ENCODE results near the gene CD47.

Gene CD47

DNA sequence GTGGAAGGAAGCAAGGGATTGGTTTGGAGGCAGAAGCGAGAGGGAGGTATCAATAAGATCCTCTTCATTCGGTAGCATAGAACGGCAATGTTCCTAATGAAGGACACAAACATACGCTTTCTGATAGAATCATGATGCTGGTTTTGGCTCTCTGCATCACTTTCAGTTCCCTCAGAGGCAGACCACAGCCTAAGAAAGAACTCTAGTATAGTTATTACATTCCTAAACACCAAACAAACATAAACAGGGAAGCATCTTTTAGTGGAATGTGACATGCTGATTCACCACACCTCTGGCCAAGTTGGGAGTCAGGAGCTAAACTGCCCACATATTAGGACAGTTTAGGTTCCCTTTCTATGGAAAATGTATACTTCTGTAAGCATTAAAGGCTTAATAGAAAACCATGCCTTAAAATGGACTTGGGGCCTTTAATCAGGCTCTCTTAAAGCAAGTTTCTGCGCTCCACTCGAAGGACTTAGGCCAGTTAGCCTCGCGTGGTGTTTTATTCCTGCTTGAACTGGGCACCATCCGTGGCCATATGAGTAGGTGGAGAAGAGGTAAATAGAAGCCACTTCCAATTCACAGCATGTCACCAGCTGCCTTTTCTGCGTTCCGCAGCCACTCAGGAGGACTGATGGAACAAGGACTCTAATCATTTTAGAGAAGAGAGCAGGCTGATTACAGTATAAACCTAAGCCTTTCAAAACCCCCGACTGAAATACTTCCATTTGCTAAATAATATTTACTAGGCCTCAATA, 53.7 kb downstream of the CD47 start:
- H3K4me3 ChIP-seq (ENCODE audit: low read depth, low read length): no peak overlapping the region
- no peaks in the 10 kb centered on the region for H3K4me1 ChIP-seq (ENCODE audit: control insufficient read depth, insufficient read depth, low read length)
- no peak overlapping the region for H3K9ac ChIP-seq (ENCODE audit: low read depth, low read length)
- H3K27me3 ChIP-seq (ENCODE audit: control insufficient read depth, insufficient read depth, low read length): no peaks in the 10 kb centered on the region
- no peaks in the 10 kb centered on the region for H3K36me3 ChIP-seq (ENCODE audit: control insufficient read depth, insufficient read depth, low read length)
- H3K9me3 ChIP-seq (ENCODE audit: control insufficient read depth, insufficient read depth, low read length): no peaks in the 10 kb centered on the region

DNA sequence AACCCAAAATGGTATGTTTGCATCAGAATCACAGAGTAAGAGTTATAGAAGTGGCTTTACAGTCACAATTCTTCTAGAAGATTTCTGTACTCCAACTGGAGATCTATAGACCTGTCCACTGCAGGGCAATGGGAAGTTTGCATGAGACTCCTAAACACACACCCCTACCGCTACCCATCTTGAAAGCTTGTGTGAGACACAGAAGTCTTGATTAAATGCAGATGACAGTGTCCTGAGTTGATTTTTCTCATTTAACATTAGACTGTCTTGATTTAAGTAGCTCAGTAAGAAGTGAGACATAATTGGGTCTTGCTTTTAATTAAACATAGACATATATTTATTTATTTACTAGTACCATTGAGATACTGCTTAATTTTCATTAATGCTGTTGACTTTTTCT, 54.4 kb downstream of the CD47 start:
- H3K9ac ChIP-seq (ENCODE audit: low read depth, low read length): no peak overlapping the region
- H3K4me1 ChIP-seq (ENCODE audit: control insufficient read depth, insufficient read depth, low read length): no peaks in the 10 kb centered on the region
- no peaks in the 10 kb centered on the region for H3K9me3 ChIP-seq (ENCODE audit: control insufficient read depth, insufficient read depth, low read length)
- H3K27me3 ChIP-seq (ENCODE audit: control insufficient read depth, insufficient read depth, low read length): no peaks in the 10 kb centered on the region
- H3K36me3 ChIP-seq (ENCODE audit: control insufficient read depth, insufficient read depth, low read length): no peaks in the 10 kb centered on the region
- H3K4me3 ChIP-seq (ENCODE audit: low read depth, low read length): no peak overlapping the region

- no peaks in the 10 kb centered on the region for H3K9me3 ChIP-seq (ENCODE audit: control insufficient read depth, insufficient read depth, low read length)
- no peaks in the 10 kb centered on the region for H3K4me1 ChIP-seq (ENCODE audit: control insufficient read depth, insufficient read depth, low read length)
- no peak overlapping the region for H3K9ac ChIP-seq (ENCODE audit: low read depth, low read length)
- no peaks in the 10 kb centered on the region for H3K27me3 ChIP-seq (ENCODE audit: control insufficient read depth, insufficient read depth, low read length)
- no peaks in the 10 kb centered on the region for H3K36me3 ChIP-seq (ENCODE audit: control insufficient read depth, insufficient read depth, low read length)
- no peak overlapping the region for H3K4me3 ChIP-seq (ENCODE audit: low read depth, low read length)
Observed at GRCh38 chr3:108035751-108036150, 55.1 kb downstream of the CD47 start.

GRCh38 chr3:108031895-108032294, 58.9 kb downstream of the CD47 start:
- Histone ChIP-seq H3K9ac (ENCODE audit: low read depth, low read length) (no peak overlapping the region), H3K27me3 (ENCODE audit: control insufficient read depth, insufficient read depth, low read length) (no peaks in the 10 kb centered on the region), H3K36me3 (ENCODE audit: control insufficient read depth, insufficient read depth, low read length) (no peaks in the 10 kb centered on the region), H3K4me1 (ENCODE audit: control insufficient read depth, insufficient read depth, low read length) (no peaks in the 10 kb centered on the region), H3K4me3 (ENCODE audit: low read depth, low read length) (no peak overlapping the region), H3K9me3 (ENCODE audit: control insufficient read depth, insufficient read depth, low read length) (peaks cover 3% of the 10 kb centered on the region)

GRCh38 chr3:108030960-108031359, 59.9 kb downstream of the CD47 start:
- Histone ChIP-seq H3K27me3 (ENCODE audit: control insufficient read depth, insufficient read depth, low read length) (no peaks in the 10 kb centered on the region), H3K36me3 (ENCODE audit: control insufficient read depth, insufficient read depth, low read length) (no peaks in the 10 kb centered on the region), H3K4me3 (ENCODE audit: low read depth, low read length) (no peak overlapping the region), H3K4me1 (ENCODE audit: control insufficient read depth, insufficient read depth, low read length) (no peaks in the 10 kb centered on the region), H3K9ac (ENCODE audit: low read depth, low read length) (no peak overlapping the region), H3K9me3 (ENCODE audit: control insufficient read depth, insufficient read depth, low read length) (peaks cover 3% of the 10 kb centered on the region)

DNA sequence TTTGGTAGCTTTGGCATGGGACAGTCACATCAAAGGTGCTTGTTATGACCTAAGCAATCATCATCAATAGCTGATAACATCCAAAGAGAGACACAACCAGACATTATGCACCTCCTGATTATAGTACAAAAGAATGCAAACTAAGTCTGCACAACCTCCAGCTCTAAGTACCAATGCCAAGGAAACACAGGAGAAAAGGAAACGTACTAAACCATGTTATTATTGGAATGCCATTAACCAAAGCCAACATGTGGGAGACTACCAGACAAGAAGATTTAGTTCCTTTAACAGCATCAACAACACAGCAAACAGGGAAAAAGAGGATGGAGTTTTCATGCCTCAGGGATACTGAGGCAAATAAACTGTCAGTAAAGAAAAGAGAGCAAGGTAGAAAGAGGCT, 61.4 kb downstream of the CD47 start:
- Histone ChIP-seq H3K9ac (ENCODE audit: low read depth, low read length) (no peak overlapping the region), H3K9me3 (ENCODE audit: control insufficient read depth, insufficient read depth, low read length) (peaks cover 3% of the 10 kb centered on the region), H3K27me3 (ENCODE audit: control insufficient read depth, insufficient read depth, low read length) (no peaks in the 10 kb centered on the region), H3K4me1 (ENCODE audit: control insufficient read depth, insufficient read depth, low read length) (no peaks in the 10 kb centered on the region), H3K4me3 (ENCODE audit: low read depth, low read length) (no peak overlapping the region), H3K36me3 (ENCODE audit: control insufficient read depth, insufficient read depth, low read length) (no peaks in the 10 kb centered on the region)

DNA sequence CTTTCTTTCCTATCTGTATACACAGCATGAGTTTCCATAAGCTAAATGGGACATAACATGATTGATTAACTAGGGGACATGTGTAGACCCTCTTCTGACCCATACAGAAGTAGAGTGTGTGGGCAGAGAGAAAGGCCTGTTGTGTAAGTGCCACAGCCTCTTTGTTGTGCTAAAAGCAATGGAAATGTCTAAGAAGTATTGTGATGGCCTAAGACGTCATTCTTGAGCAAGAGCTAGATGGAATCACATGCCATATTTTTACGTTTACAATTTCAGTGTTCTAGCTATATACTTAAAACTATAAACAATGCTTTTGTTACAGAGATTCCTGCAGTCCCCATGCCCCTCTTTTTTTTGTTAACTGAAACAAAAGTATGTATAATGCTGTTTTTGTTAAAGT, 61.9 kb downstream of the CD47 start:
- Histone ChIP-seq H3K36me3 (ENCODE audit: control insufficient read depth, insufficient read depth, low read length) (no peaks in the 10 kb centered on the region), H3K9me3 (ENCODE audit: control insufficient read depth, insufficient read depth, low read length) (peaks cover 3% of the 10 kb centered on the region), H3K4me3 (ENCODE audit: low read depth, low read length) (no peak overlapping the region), H3K9ac (ENCODE audit: low read depth, low read length) (no peak overlapping the region), H3K27me3 (ENCODE audit: control insufficient read depth, insufficient read depth, low read length) (no peaks in the 10 kb centered on the region), H3K4me1 (ENCODE audit: control insufficient read depth, insufficient read depth, low read length) (no peaks in the 10 kb centered on the region)

- Histone ChIP-seq H3K9ac (ENCODE audit: low read depth, low read length) (no peak overlapping the region), H3K9me3 (ENCODE audit: control insufficient read depth, insufficient read depth, low read length) (peaks cover 3% of the 10 kb centered on the region), H3K4me3 (ENCODE audit: low read depth, low read length) (no peak overlapping the region), H3K4me1 (ENCODE audit: control insufficient read depth, insufficient read depth, low read length) (no peaks in the 10 kb centered on the region), H3K27me3 (ENCODE audit: control insufficient read depth, insufficient read depth, low read length) (no peaks in the 10 kb centered on the region), H3K36me3 (ENCODE audit: control insufficient read depth, insufficient read depth, low read length) (no peaks in the 10 kb centered on the region)
Observed at GRCh38 chr3:108025177-108025576, 65.7 kb downstream of the CD47 start.

GRCh38 chr3:108024146-108024850, 66.5 kb downstream of the CD47 start:
- H3K9me3 ChIP-seq (ENCODE audit: control insufficient read depth, insufficient read depth, low read length): peaks cover 3% of the 10 kb centered on the region

GRCh38 chr3:108022256-108023150, 68.3 kb downstream of the CD47 start:
- Histone ChIP-seq H3K36me3 (ENCODE audit: control insufficient read depth, insufficient read depth, low read length) (no peaks in the 10 kb centered on the region), H3K4me3 (ENCODE audit: low read depth, low read length) (no peak overlapping the region), H3K27me3 (ENCODE audit: control insufficient read depth, insufficient read depth, low read length) (no peaks in the 10 kb centered on the region), H3K9ac (ENCODE audit: low read depth, low read length) (no peak overlapping the region), H3K4me1 (ENCODE audit: control insufficient read depth, insufficient read depth, low read length) (no peaks in the 10 kb centered on the region), H3K9me3 (ENCODE audit: control insufficient read depth, insufficient read depth, low read length) (peaks cover 2% of the 10 kb centered on the region)

More at GRCh38 chr3:108024146-108024850, 66.5 kb downstream of the CD47 start:
- Histone ChIP-seq H3K4me1 (ENCODE audit: control insufficient read depth, insufficient read depth, low read length) (no peaks in the 10 kb centered on the region), H3K36me3 (ENCODE audit: control insufficient read depth, insufficient read depth, low read length) (no peaks in the 10 kb centered on the region), H3K9ac (ENCODE audit: low read depth, low read length) (no peak overlapping the region), H3K4me3 (ENCODE audit: low read depth, low read length) (no peak overlapping the region), H3K27me3 (ENCODE audit: control insufficient read depth, insufficient read depth, low read length) (no peaks in the 10 kb centered on the region)

GRCh38 chr3:108021533-108021932, 69.3 kb downstream of the CD47 start:
- Histone ChIP-seq H3K4me3 (ENCODE audit: low read depth, low read length) (no peak overlapping the region), H3K36me3 (ENCODE audit: control insufficient read depth, insufficient read depth, low read length) (no peaks in the 10 kb centered on the region), H3K4me1 (ENCODE audit: control insufficient read depth, insufficient read depth, low read length) (no peaks in the 10 kb centered on the region), H3K9ac (ENCODE audit: low read depth, low read length) (no peak overlapping the region), H3K9me3 (ENCODE audit: control insufficient read depth, insufficient read depth, low read length) (no peaks in the 10 kb centered on the region), H3K27me3 (ENCODE audit: control insufficient read depth, insufficient read depth, low read length) (no peaks in the 10 kb centered on the region)
